K562 (cell line): Measurements from ENCODE around the gene SVIL. TPM values are rescaled to one million over a fixed set of nuclear protein-coding genes. Genes with fewer than 3 reads are reported as not detected.
"Not testable (repeated sequence)": the region's sequence is repeated elsewhere in the genome, so short reads cannot be mapped to it uniquely, and the experiment has no call there.

Source experiments
- ATAC-seq: fragments of 200-7000 bp; cut with Tn5 transposase; 3 replicates; pipeline ENCODE4 v1.9.1; 2020; ENCODE audit warnings: moderate library complexity
- BruUV-seq: library from RNA; stranded (reverse); fragments of 400-500 nt; replicated peaks from 2 replicates; lab custom pipeline; 2021; lab: Mats Ljungman, UMichigan
- CTCF ChIA-PET: fragments of 300-600 bp; formaldehyde crosslinking; extraction: SDS; loops from one replicate; lab custom pipeline; 2021; ENCODE audit warnings: low intra/inter-chr PET ratio; lab: Yijun Ruan, JAX
- POLR2A ChIA-PET: fragments of 300-600, 350-650 bp; sonication (Branson Sonifier 250); formaldehyde crosslinking; extraction: SDS; loops from one replicate; lab custom pipeline; 2021; ENCODE audit warnings: antibody characterized with exemption, inconsistent platforms; lab: Yijun Ruan, JAX
- DNase-seq, 4 experiments: peaks; one replicate each; pipeline versions ENCODE4 v3.0.0 to v3.0.0-alpha.2; 2011 to 2018; ENCODE audit warnings: low spot score in 3 of 4, mixed read lengths in 3 of 4; ENCODE audit errors: extremely low read depth in 1 of 4
- FAIRE-seq: peaks from 2 replicates; lab custom pipeline; 2011; peaks lifted over from hg19 to GRCh38; lab: Jason Lieb, UNC
- H2AFZ ChIP-seq: 2 replicates; pipeline ENCODE4 v1.6.0; 2011; ENCODE audit warnings: low read depth, low read length, control low read depth, inconsistent platforms
- H3K27ac ChIP-seq: fragments of 200-600 bp; 3 replicates; pipeline ENCODE4 v1.8.0; 2011; ENCODE audit warnings: low read depth, mild to moderate bottlenecking, control low read depth, inconsistent platforms, low read length, moderate library complexity, mixed read lengths; ENCODE audit errors: extremely low read depth
- H3K27me3 ChIP-seq, 2 experiments: fragments of 300-600 bp in 1 of 2; 2 replicates in 1 of 2; 3 replicates in 1 of 2; pipeline versions ENCODE4 v1.6.0 to v1.8.0; 2011; ENCODE audit warnings: inconsistent platforms in 2 of 2, low read length in 2 of 2, mild to moderate bottlenecking in 1 of 2, mixed read lengths in 1 of 2, moderate library complexity in 1 of 2; ENCODE audit not compliant: control insufficient read depth in 2 of 2, insufficient read depth in 2 of 2
- H3K36me3 ChIP-seq: fragments of 300-600 bp; 3 replicates; pipeline ENCODE4 v1.8.0; 2011; ENCODE audit warnings: mild to moderate bottlenecking, low read length, inconsistent platforms; ENCODE audit not compliant: control insufficient read depth, insufficient read depth
- H3K4me1 ChIP-seq, 2 experiments: fragments of 200-600 bp in 1 of 2; replicated peaks in 1 of 2; 2 replicates in 1 of 2; 3 replicates in 1 of 2; pipeline versions ENCODE4 v1.5.1 to v1.8.0; 2011; ENCODE audit warnings: inconsistent platforms in 2 of 2, low read length in 2 of 2, mild to moderate bottlenecking in 1 of 2, mixed read lengths in 1 of 2, moderate library complexity in 1 of 2; ENCODE audit not compliant: control insufficient read depth in 2 of 2, insufficient read depth in 2 of 2
- H3K4me2 ChIP-seq: 2 replicates; pipeline ENCODE4 v1.6.1; 2011; ENCODE audit warnings: low read length, control low read depth, inconsistent platforms, mixed read lengths; ENCODE audit not compliant: insufficient read depth
- H3K4me3 ChIP-seq: fragments of 200-600 bp; sonication (generic), shearing (Covaris generic); 2 replicates; pipeline ENCODE4 v1.5.1; 2016; ENCODE audit warnings: control low read depth, inconsistent platforms
- H3K79me2 ChIP-seq: fragments of 200-600 bp; 3 replicates; pipeline ENCODE4 v1.8.0; 2011; ENCODE audit warnings: low read length, inconsistent platforms; ENCODE audit not compliant: control insufficient read depth, insufficient read depth
- H3K9ac ChIP-seq, 2 experiments: 2 replicates each; pipeline versions ENCODE4 v1.6.0 to v1.6.1; 2011; ENCODE audit warnings: low read depth in 2 of 2, low read length in 2 of 2, control low read depth in 1 of 2, inconsistent platforms in 1 of 2, mild to moderate bottlenecking in 1 of 2, mixed read lengths in 1 of 2; ENCODE audit not compliant: insufficient read depth in 1 of 2
- H3K9me1 ChIP-seq: one replicate; pipeline ENCODE4 v1.6.0; 2011; ENCODE audit warnings: inconsistent platforms, mild to moderate bottlenecking, low read length, moderate library complexity; ENCODE audit not compliant: control insufficient read depth, insufficient read depth
- H3K9me3 ChIP-seq: replicated peaks from 2 replicates; pipeline ENCODE4 v1.5.1; 2011; ENCODE audit warnings: low read depth, low read length, inconsistent platforms; ENCODE audit not compliant: control insufficient read depth, insufficient read depth
- H4K20me1 ChIP-seq: replicated peaks from 2 replicates; pipeline ENCODE4 v1.6.1; 2011; ENCODE audit warnings: low read length, inconsistent platforms, mixed read lengths; ENCODE audit not compliant: control insufficient read depth, insufficient read depth
- CEBPG ChIP-seq, 3 experiments: fragments of 200-800 bp in 1 of 3; sonication (Bioruptor generic) in 1 of 3; sonication (generic) in 1 of 3; formaldehyde crosslinking in 1 of 3; IDR thresholded peaks in 2 of 3; conservative IDR thresholded peaks in 1 of 3; 2 replicates each; pipeline versions ENCODE4 v1.6.1 to v1.8.0; 2016 to 2022; ENCODE audit warnings: missing compliant biosample characterization in 2 of 3, missing genetic modification characterization in 2 of 3, mild to moderate bottlenecking in 1 of 3, missing genetic modification reagents in 1 of 3
- IRF2 ChIP-seq: sonication (generic); formaldehyde crosslinking; IDR thresholded peaks from 2 replicates; pipeline ENCODE4 v1.8.1; 2022; ENCODE audit warnings: mild to moderate bottlenecking, missing genetic modification reagents
- JUNB ChIP-seq: fragments of 450-650 bp; formaldehyde crosslinking; conservative IDR thresholded peaks from 2 replicates; pipeline ENCODE4 v1.4.0; 2020; ENCODE audit warnings: mild to moderate bottlenecking
- MCM5 ChIP-seq: fragments of 450-650 bp; IDR thresholded peaks from 2 replicates; pipeline ENCODE4 v1.6.1; 2016; ENCODE audit warnings: low read depth
- PHF20 ChIP-seq: fragments of 450-650 bp; IDR thresholded peaks from 2 replicates; pipeline ENCODE4 v1.6.1; 2018; ENCODE audit not compliant: partially characterized antibody
- SMARCA5 ChIP-seq: fragments of 450-650 bp; IDR thresholded peaks from 2 replicates; pipeline ENCODE4 v1.6.1; 2016
- TAF7 ChIP-seq: fragments of 450-650 bp; IDR thresholded peaks from 2 replicates; pipeline ENCODE4 v1.6.1; 2016; ENCODE audit warnings: missing genetic modification characterization, missing compliant biosample characterization
- ZBTB5 ChIP-seq: fragments of 450-650 bp; IDR thresholded peaks from 2 replicates; pipeline ENCODE4 v1.6.1; 2017; ENCODE audit warnings: antibody characterized with exemption
- ZNF644 ChIP-seq: fragments of 200-800 bp; sonication (Bioruptor generic); IDR thresholded peaks from 2 replicates; pipeline ENCODE4 v1.6.1; 2016; ENCODE audit warnings: low read depth, missing genetic modification characterization, missing compliant biosample characterization
- WGBS: fragments of 100-300 bp; shearing (Covaris generic); methylation state at CpG from one replicate; pipeline ENCODE4 v1.1.6; 2016; ENCODE audit warnings: low coverage, mixed read lengths; ENCODE audit not compliant: insufficient coverage; ENCODE audit errors: missing lambda C conversion rate; 5-methylcytosine and 5-hydroxymethylcytosine counted together
- in situ Hi-C: fragments of 300-500 bp; cut with MboI; formaldehyde crosslinking; loops from 4 replicates; pipeline ENCODE4 v1.15.0; 2018; ENCODE audit warnings: inconsistent platforms, mixed read lengths
- intact Hi-C: fragments of 100-400 bp; cut with micrococcal nuclease; formaldehyde crosslinking; loops from 2 replicates; pipeline ENCODE4 v1.14.2; 2022
- polyA plus RNA-seq, 8 experiments: library from polyadenylated mRNA; depleted of rRNA in 4 of 8; stranded (reverse) in 5 of 8; unstranded in 3 of 8; fragments of >200 nt; fragmentation: Nextera tagmentation in 2 of 8; fragmentation: Illumina TruSeq in 1 of 8; extraction: Ambion mirVana in 2 of 8; extraction: Trizol in 1 of 8; gene quantifications; 2 replicates each; pipeline versions ENCODE4 v1.2.1 to v1.2.3, GENCODE V29; 2011 to 2014; ENCODE audit warnings: inconsistent platforms in 1 of 8, missing spikeins in 1 of 8
- total RNA-seq, 7 experiments: library from RNA; depleted of rRNA in 6 of 7; stranded (reverse); fragments of >200 nt in 6 of 7; fragmentation: Illumina TruSeq in 2 of 7; extraction: Trizol in 2 of 7; gene quantifications; 2 replicates each; pipeline versions ENCODE4 v1.2.1 to v1.2.3, GENCODE V29; 2011 to 2021; ENCODE audit warnings: low replicate concordance in 1 of 7

The SVIL gene
- total and polyA plus RNA-seq, 9 of the 15 experiments (the other 6 are each of a cell fraction or from before 2014, with no cell fraction given), result under 0.01 to 0.18 (median 0.05) TPM; not detected in 3

- TF ChIP-seq ZBTB5, result no peak
- no peak for TF ChIP-seq IRF2 (CRISPR knock-in tag)
- no peak for TF ChIP-seq MCM5
- no peak for TF ChIP-seq JUNB
- no peak for TF ChIP-seq CEBPG (CRISPR knock-in tag; IDR thresholded peaks at IDR 0.05)
- no peak for TF ChIP-seq CEBPG (tag; conservative IDR thresholded peaks at IDR 0.05 in 1 of 2, IDR thresholded peaks at IDR 0.05 in 1 of 2)
- no peak for TF ChIP-seq SMARCA5
- no peak for TF ChIP-seq PHF20
- TF ChIP-seq TAF7 (tag), result no peak
- no peak for TF ChIP-seq ZNF644 (tag)
Measured at GRCh38 chr10:29461042-29461441, 173.7 kb downstream of the SVIL start (continued).

- CTCF ChIA-PET, DNase-seq, intact Hi-C loops, BruUV-seq, H3K27me3 ChIP-seq, H3K9me1 ChIP-seq, H4K20me1 ChIP-seq, H3K79me2 ChIP-seq, H3K27ac ChIP-seq, H3K4me3 ChIP-seq, H3K4me2 ChIP-seq, H3K9ac ChIP-seq, H3K9me3 ChIP-seq, POLR2A ChIA-PET, H2AFZ ChIP-seq, in situ Hi-C loops, ATAC-seq, H3K4me1 ChIP-seq, FAIRE-seq, H3K36me3 ChIP-seq: not testable (repeated sequence)
- 73% methylated on average over 10 of the region's 24 CpGs for WGBS
Measured at GRCh38 chr10:29458190-29458589, 176.6 kb downstream of the SVIL start.
